IMR-90 (cell line): Measurements from ENCODE around the gene NUP88.

Experiments used
- CEBPB ChIP-seq: IDR thresholded peaks from 2 replicates; pipeline ENCODE4 v1.6.1; 2012; ENCODE audit warnings: low read depth, low read length, improper control_type of control experiment
- FOS ChIP-seq: fragments of 150-350 bp; IDR thresholded peaks from 2 replicates; pipeline ENCODE4 v1.6.1; 2016; ENCODE audit warnings: low read depth, low read length
- MAFK ChIP-seq: IDR thresholded peaks from 2 replicates; pipeline ENCODE4 v1.6.1; 2012; ENCODE audit warnings: low read depth, low read length, improper control_type of control experiment
- MAZ ChIP-seq: IDR thresholded peaks from 2 replicates; pipeline ENCODE4 v1.6.1; 2012; ENCODE audit warnings: low read depth, mild to moderate bottlenecking, low read length, improper control_type of control experiment, moderate library complexity, borderline replicate concordance
- NFE2L2 ChIP-seq: fragments of 150-350 bp; IDR thresholded peaks from 2 replicates; pipeline ENCODE4 v1.6.1; 2016; ENCODE audit warnings: low read depth, mild to moderate bottlenecking, low read length
- POLR2A ChIP-seq: IDR thresholded peaks from 2 replicates; pipeline ENCODE4 v1.6.1; 2012; ENCODE audit warnings: mild to moderate bottlenecking, low read depth, low read length
- RAD21 ChIP-seq: IDR thresholded peaks from 2 replicates; pipeline ENCODE4 v1.6.1; 2012; ENCODE audit warnings: low read length, improper control_type of control experiment
- RFX5 ChIP-seq: IDR thresholded peaks from 2 replicates; pipeline ENCODE4 v1.8.0; 2012; ENCODE audit warnings: low read depth, mild to moderate bottlenecking, low read length, moderate library complexity
- SMC3 ChIP-seq: fragments of 150-350 bp; IDR thresholded peaks from 2 replicates; pipeline ENCODE4 v1.6.1; 2016; ENCODE audit warnings: low read depth, mild to moderate bottlenecking, antibody characterized with exemption, low read length, moderate library complexity
- USF2 ChIP-seq: fragments of 150-350 bp; IDR thresholded peaks from 2 replicates; pipeline ENCODE4 v1.6.1; 2017; ENCODE audit warnings: mild to moderate bottlenecking, antibody characterized with exemption, low read length, low read depth
- TF ChIP-seq, protein P1 (sequence below): conservative IDR thresholded peaks from 2 replicates; pipeline ENCODE4 v1.5.1; 2012; ENCODE audit warnings: mild to moderate bottlenecking, low read depth, low read length, improper control_type of control experiment

DNA sequence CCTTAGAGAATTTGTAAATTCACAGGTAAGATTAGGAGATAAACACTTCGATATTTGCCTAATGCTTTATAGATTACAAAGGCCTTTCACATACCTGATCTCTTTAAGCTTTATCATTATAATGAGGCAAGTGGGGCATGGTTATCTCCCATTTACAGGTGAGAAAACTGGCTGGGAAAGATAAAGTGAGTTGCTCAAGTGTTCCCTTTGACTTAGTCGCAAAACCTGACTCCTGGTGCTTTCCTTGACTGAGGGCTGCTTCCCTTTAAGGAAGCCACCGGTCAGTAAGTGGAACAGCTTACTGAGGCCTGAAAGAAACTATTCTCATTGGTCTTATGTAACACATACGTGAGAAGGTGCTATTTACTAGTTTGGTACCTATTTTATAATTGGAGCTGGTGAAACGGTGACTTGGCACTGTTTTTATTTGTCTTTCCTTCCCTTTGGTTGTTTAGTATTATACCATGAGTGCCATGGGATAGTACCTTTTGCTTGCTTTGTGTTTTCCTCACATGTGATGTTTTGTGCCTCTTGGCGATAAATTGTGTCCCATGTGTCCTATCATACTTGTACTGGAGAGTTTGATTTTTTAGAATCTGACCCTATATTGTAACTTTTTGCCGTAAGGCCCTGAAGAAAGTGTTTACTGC is 57.2 kb downstream of the NUP88 start:
- TF ChIP-seq POLR2A, result no peak
- TF ChIP-seq, protein P1, sequence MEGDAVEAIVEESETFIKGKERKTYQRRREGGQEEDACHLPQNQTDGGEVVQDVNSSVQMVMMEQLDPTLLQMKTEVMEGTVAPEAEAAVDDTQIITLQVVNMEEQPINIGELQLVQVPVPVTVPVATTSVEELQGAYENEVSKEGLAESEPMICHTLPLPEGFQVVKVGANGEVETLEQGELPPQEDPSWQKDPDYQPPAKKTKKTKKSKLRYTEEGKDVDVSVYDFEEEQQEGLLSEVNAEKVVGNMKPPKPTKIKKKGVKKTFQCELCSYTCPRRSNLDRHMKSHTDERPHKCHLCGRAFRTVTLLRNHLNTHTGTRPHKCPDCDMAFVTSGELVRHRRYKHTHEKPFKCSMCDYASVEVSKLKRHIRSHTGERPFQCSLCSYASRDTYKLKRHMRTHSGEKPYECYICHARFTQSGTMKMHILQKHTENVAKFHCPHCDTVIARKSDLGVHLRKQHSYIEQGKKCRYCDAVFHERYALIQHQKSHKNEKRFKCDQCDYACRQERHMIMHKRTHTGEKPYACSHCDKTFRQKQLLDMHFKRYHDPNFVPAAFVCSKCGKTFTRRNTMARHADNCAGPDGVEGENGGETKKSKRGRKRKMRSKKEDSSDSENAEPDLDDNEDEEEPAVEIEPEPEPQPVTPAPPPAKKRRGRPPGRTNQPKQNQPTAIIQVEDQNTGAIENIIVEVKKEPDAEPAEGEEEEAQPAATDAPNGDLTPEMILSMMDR, result no peak
- no peak for TF ChIP-seq RFX5
- no peak for TF ChIP-seq SMC3
- TF ChIP-seq USF2, result no peak
- no peak for TF ChIP-seq RAD21
- no peak for TF ChIP-seq FOS
- no peak for TF ChIP-seq MAZ
- TF ChIP-seq CEBPB, result no peak
- TF ChIP-seq MAFK, result no peak
- no peak for TF ChIP-seq NFE2L2
